Measurements from ENCODE around the gene MAML3. TPM values are rescaled to one million over a fixed set of nuclear protein-coding genes. Genes with fewer than 3 reads are reported as not detected.

Gene MAML3
- total RNA-seq, 1 donor from 2014 or later, result 4.0 TPM

GRCh38 chr4:139933541-139933940 is 220.4 kb downstream of the MAML3 start:
- no peak for DNase-seq (ENCODE audit: low read depth in 2 of 2)

GRCh38 chr4:139933104-139933503 is 220.9 kb downstream of the MAML3 start:
- DNase-seq (ENCODE audit: low read depth in 2 of 2), result no peak

GRCh38 chr4:139924782-139925181 is 229.2 kb downstream of the MAML3 start:
- DNase-seq (ENCODE audit: low read depth in 2 of 2), result no peak

GRCh38 chr4:139922406-139923024 is 231.5 kb downstream of the MAML3 start:
- peak; percentile 40 to 61 for DNase-seq (ENCODE audit: low read depth in 2 of 2)

GRCh38 chr4:139921429-139922184 is 232.4 kb downstream of the MAML3 start:
- peak in 1 of 2 donors; percentile 43 for DNase-seq (ENCODE audit: low read depth in 2 of 2)

GRCh38 chr4:139920486-139921002 is 233.4 kb downstream of the MAML3 start:
- no peak for DNase-seq (ENCODE audit: low read depth in 2 of 2)

DNA sequence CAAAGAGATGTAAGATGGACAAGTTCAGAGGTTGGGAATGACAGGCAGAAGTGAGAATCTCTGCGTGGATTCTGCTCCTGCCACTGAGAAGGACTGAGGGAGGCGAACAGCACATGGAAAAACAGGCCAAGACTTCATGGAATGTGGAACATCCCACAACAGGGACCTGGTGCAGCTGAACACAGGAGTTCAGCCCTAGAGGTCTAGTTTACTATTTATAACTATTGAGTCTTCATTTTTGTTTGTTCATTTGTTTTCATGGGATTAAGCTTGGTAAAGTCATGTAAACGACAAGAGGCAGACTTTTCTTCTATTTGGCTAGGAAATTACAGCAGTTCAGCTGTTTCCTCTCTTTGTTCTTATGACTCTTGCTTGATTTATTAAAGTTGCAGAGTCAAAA is 234.5 kb downstream of the MAML3 start:
- DNase-seq (ENCODE audit: low read depth in 2 of 2), result peak; percentile 88 to 93

- DNase-seq (ENCODE audit: low read depth in 2 of 2), result no peak
These were observed 235.0 kb downstream of the MAML3 start for GRCh38 chr4:139919004-139919403.

DNA sequence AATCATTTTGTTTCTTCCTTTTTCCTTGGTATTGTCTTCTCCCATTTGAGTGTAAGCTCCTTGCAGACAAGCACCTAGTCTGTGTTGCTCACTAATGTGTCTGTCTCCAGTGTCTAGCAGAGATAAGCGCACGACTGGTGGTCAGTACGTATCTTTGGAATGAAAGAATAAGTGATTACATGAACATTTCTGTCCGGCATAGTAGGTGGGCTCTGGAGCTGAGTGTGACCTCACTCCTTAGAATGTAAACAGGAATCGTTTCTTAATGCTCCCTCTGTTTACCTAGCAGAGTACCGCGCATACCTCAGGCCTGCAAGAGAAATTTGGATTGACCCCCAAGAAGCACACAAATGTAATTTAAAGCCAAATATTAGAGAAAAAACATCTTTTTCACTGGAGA is 235.4 kb downstream of the MAML3 start:
- DNase-seq (ENCODE audit: low read depth in 2 of 2), result no peak

DNA sequence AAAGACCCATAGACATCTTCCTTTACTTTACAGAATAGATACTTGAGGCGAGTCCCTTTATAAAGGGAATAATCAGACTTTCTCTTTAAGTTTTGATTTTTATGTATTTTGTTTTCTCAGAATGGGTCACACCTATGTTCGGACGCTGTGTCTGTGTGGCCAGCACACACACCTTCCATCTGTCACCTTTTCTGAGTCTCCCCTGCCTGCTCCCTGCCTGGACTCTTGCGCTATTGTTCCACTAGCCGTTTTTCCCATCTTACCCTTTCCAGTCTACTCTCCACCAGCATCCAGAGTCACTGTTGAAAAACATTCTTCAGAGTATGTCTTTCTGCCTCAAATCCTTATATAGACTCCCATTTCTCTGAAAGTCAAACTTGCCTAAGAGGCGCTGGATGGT is 236.1 kb downstream of the MAML3 start:
- DNase-seq (ENCODE audit: low read depth in 2 of 2), result no peak

DNA sequence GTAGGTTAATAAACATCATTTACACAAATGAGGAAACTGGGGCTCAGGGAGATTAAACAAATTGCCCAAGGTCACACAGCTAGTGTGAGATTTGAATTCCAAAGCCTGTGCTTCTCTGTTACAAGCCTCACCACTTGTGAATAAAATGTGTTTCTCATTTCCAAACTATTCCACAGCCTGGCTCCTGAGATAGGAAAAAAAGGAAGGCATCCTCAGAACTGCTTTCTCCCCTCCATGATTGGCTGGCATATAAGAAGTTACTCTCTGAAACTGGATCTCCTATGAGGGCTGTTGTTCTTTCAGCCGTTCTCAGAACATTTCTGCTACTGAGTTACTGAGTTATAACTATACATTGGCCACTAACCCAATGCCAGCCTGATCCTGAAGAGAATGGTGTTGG is 237.9 kb downstream of the MAML3 start:
- DNase-seq (ENCODE audit: low read depth in 2 of 2), result no peak

- no peak for DNase-seq (ENCODE audit: low read depth in 2 of 2)
These were observed 238.9 kb downstream of the MAML3 start for GRCh38 chr4:139915037-139915436.

GRCh38 chr4:139913995-139914598 is 239.9 kb downstream of the MAML3 start:
- peak; percentile 50 to 79 for DNase-seq (ENCODE audit: low read depth in 2 of 2)

DNA sequence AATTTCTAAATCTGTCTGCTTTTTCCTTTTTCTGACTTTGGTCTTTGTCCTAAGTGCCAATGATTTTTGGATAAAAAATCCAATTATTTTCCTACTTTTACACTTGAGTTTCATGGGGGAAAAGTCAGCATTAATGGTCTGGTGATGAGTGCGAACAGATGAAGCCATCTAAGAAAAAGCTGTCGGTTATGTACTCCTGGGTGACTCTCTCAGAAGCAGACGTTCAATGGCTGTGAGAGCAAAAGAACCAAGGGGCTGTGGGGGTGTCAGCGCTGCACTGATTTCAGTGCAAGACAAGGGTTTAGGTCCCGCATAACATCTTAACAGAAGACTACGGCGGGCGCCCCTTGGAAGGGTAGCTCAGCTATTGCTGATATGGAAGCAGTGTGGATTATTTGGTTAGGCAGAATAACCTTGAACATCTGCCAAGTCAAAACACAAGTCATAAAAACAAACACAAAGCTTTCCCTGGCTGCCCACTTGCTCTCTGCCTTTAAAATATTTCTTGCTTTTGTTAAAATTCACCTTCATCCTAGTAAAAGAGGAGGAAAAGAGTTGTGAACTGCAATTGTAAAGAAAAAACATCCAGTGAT is 240.5 kb downstream of the MAML3 start:
- peak; percentile 61 to 80 for DNase-seq (ENCODE audit: low read depth in 2 of 2)

GRCh38 chr4:139912445-139912844 is 241.5 kb downstream of the MAML3 start:
- DNase-seq (ENCODE audit: low read depth in 2 of 2), result no peak

GRCh38 chr4:139910106-139910505 is 243.9 kb downstream of the MAML3 start:
- no peak for DNase-seq (ENCODE audit: low read depth in 2 of 2)

- peak; percentile 64 to 66 for DNase-seq (ENCODE audit: low read depth in 2 of 2)
These were observed 245.1 kb downstream of the MAML3 start for GRCh38 chr4:139908636-139909437.

DNA sequence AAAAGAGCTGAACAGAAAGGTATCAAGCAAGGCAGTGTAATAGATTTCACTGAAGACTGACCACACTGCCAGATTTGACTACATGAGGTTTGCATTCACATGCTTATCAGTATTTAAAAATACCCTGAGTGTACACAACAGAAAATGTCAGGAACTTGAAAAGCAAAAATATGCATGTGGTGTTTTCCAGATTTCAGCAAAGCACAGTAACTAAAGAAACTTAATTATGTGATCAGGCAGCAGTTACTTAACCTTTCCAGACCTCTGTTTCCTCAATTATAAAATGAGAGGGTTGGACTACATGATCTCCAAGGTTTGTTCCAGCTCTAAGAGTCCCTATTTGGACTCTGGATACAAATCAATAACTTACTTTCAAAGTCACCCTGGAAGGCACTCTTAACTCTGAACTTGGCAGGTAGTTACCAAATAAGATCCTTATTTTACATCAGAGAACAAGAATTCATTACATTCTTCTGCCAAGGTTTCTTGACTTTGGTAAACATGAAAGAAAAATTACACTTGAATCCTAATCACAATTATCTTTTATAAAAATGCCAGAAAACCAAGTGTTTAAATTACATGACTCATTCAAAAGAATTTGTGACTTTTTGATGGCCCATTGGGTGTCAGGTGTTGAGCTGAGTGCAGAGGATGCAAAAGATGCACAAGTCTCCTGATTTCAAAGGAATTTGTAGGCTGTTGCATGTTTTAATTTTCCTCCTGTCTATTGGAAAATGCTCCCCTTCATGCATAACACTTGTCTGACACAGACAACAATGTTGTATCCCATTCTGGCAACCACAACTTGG is 246.8 kb downstream of the MAML3 start:
- no peak for DNase-seq (ENCODE audit: low read depth in 2 of 2)

GRCh38 chr4:139905489-139905888 is 248.5 kb downstream of the MAML3 start:
- no peak for DNase-seq (ENCODE audit: low read depth in 2 of 2)

- DNase-seq (ENCODE audit: low read depth in 2 of 2), result no peak
These were observed 249.6 kb downstream of the MAML3 start for GRCh38 chr4:139904406-139904805.

Measured in lung microvascular endothelial cell (primary cell).